Measurements from ENCODE around the gene MARK3.

DNA sequence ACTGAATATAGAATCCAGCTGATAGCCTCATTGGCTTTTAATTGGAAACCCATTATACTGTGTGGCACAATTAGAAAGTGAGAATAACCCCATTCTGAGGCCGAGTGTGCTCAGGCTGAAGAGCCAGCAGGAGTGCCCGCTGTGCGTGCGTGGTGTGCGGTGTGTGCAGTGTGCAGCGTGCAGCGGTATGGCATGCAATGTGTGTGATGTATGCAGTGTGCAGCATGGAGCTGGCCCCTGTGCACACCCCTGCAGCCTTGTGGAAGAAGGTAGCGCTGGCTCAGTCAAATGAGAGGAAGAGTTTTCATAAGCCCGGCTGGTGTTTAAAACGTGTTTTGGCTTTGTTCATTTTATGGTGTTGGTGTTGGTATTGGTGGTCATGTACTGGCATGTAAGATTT lies 114.5 kb downstream of the MARK3 start:
- no peak for TF ChIP-seq POLR2A (IDR thresholded peaks at IDR 0.05)
- TF ChIP-seq, protein P1, sequence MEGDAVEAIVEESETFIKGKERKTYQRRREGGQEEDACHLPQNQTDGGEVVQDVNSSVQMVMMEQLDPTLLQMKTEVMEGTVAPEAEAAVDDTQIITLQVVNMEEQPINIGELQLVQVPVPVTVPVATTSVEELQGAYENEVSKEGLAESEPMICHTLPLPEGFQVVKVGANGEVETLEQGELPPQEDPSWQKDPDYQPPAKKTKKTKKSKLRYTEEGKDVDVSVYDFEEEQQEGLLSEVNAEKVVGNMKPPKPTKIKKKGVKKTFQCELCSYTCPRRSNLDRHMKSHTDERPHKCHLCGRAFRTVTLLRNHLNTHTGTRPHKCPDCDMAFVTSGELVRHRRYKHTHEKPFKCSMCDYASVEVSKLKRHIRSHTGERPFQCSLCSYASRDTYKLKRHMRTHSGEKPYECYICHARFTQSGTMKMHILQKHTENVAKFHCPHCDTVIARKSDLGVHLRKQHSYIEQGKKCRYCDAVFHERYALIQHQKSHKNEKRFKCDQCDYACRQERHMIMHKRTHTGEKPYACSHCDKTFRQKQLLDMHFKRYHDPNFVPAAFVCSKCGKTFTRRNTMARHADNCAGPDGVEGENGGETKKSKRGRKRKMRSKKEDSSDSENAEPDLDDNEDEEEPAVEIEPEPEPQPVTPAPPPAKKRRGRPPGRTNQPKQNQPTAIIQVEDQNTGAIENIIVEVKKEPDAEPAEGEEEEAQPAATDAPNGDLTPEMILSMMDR (IDR thresholded peaks at IDR 0.05) = no peak
